Fibroblast of lung (primary cell): ENCODE data around the gene WNT5B. TPM values are rescaled to one million over a fixed set of nuclear protein-coding genes. Genes with fewer than 3 reads are reported as not detected.

Experiments used
- DNase-seq, 2 donors: peaks; one replicate each; pipeline versions ENCODE4 v3.0.0 to v3.0.0-alpha.2; 2010; ENCODE audit warnings: low read depth in 2 of 2
- H2AFZ ChIP-seq: 2 replicates; pipeline ENCODE4 v1.5.1; 2012; ENCODE audit warnings: low read length, control low read depth, inconsistent platforms
- H3K27ac ChIP-seq: 2 replicates; pipeline ENCODE4 v1.5.1; 2011; ENCODE audit warnings: low read length, control low read depth; ENCODE audit not compliant: insufficient read depth
- H3K27me3 ChIP-seq: 2 replicates; pipeline ENCODE4 v1.5.1; 2011; ENCODE audit warnings: mild to moderate bottlenecking, low read length; ENCODE audit not compliant: control insufficient read depth, insufficient read depth
- H3K36me3 ChIP-seq: 2 replicates; pipeline ENCODE4 v1.5.1; 2011; ENCODE audit warnings: low read length; ENCODE audit not compliant: control insufficient read depth, insufficient read depth
- H3K4me1 ChIP-seq: 2 replicates; pipeline ENCODE4 v1.5.1; 2011; ENCODE audit warnings: low read length; ENCODE audit not compliant: control insufficient read depth, insufficient read depth; ENCODE audit errors: extremely low read depth
- H3K4me2 ChIP-seq: 2 replicates; pipeline ENCODE4 v1.5.1; 2011; ENCODE audit warnings: low read length, control low read depth; ENCODE audit not compliant: insufficient read depth; ENCODE audit errors: extremely low read depth
- H3K4me3 ChIP-seq, 4 experiments: fragments of 200-600 bp in 1 of 4; sonication (generic) in 1 of 4; replicated peaks in 1 of 4; 2 replicates each; pipeline ENCODE4 v1.5.1; 2011 to 2016; ENCODE audit warnings: low read length in 4 of 4, low read depth in 3 of 4, mild to moderate bottlenecking in 3 of 4, control low read depth in 2 of 4, inconsistent platforms in 1 of 4, mixed read lengths in 1 of 4; ENCODE audit not compliant: insufficient read depth in 1 of 4; ENCODE audit errors: control extremely low read depth in 1 of 4
- H3K79me2 ChIP-seq: 2 replicates; pipeline ENCODE4 v1.5.1; 2012; ENCODE audit warnings: mild to moderate bottlenecking, low read length, inconsistent platforms; ENCODE audit not compliant: control insufficient read depth, insufficient read depth
- H3K9ac ChIP-seq: 2 replicates; pipeline ENCODE4 v1.5.1; 2011; ENCODE audit warnings: mild to moderate bottlenecking, low read length, control low read depth; ENCODE audit not compliant: insufficient read depth
- H3K9me3 ChIP-seq: 2 replicates; pipeline ENCODE4 v1.5.1; 2012; ENCODE audit warnings: low read depth, low read length; ENCODE audit not compliant: control insufficient read depth, insufficient read depth
- H4K20me1 ChIP-seq: 2 replicates; pipeline ENCODE4 v1.5.1; 2011; ENCODE audit warnings: low read length; ENCODE audit not compliant: control insufficient read depth, insufficient read depth; ENCODE audit errors: extremely low read depth
- EZH2 ChIP-seq: IDR thresholded peaks from 2 replicates; pipeline ENCODE4 v1.5.1; 2012; ENCODE audit warnings: low read length, control low read depth, mild to moderate bottlenecking; ENCODE audit errors: missing control alignments
- polyA plus RNA-seq, 2 donors: library from polyadenylated mRNA; depleted of rRNA in 1 of 2; stranded (reverse) in 1 of 2; unstranded in 1 of 2; fragments of >200 nt; gene quantifications; 2 replicates each; pipeline ENCODE4 v1.2.1, GENCODE V29; 2011 to 2012; ENCODE audit warnings: missing spikeins in 1 of 2
- total RNA-seq: library from RNA; depleted of rRNA; stranded (reverse); fragments of >200 nt; gene quantifications from 2 replicates; pipeline ENCODE4 v1.2.1, GENCODE V29; 2014
- TF ChIP-seq, protein P1 (sequence below), 2 donors: IDR thresholded peaks in 1 of 2; conservative IDR thresholded peaks in 1 of 2; 1 replicate in 1 of 2; 2 replicates in 1 of 2; pipeline ENCODE4 v1.5.1; 2011 to 2012; ENCODE audit warnings: low read length in 2 of 2, control low read depth in 1 of 2, inconsistent platforms in 1 of 2, low read depth in 1 of 2, mild to moderate bottlenecking in 1 of 2

Gene WNT5B
- total and polyA plus RNA-seq, 2 donors (not counting 1 experiment from before 2014, with no cell fraction given) = 46.9 to 105 TPM

- Histone ChIP-seq H2AFZ (no peak overlapping the region), H3K79me2 (peaks cover 76% of the 10 kb centered on the region)
Measured at GRCh38 chr12:1592444-1593173, 36.4 kb upstream of the WNT5B start.

DNA sequence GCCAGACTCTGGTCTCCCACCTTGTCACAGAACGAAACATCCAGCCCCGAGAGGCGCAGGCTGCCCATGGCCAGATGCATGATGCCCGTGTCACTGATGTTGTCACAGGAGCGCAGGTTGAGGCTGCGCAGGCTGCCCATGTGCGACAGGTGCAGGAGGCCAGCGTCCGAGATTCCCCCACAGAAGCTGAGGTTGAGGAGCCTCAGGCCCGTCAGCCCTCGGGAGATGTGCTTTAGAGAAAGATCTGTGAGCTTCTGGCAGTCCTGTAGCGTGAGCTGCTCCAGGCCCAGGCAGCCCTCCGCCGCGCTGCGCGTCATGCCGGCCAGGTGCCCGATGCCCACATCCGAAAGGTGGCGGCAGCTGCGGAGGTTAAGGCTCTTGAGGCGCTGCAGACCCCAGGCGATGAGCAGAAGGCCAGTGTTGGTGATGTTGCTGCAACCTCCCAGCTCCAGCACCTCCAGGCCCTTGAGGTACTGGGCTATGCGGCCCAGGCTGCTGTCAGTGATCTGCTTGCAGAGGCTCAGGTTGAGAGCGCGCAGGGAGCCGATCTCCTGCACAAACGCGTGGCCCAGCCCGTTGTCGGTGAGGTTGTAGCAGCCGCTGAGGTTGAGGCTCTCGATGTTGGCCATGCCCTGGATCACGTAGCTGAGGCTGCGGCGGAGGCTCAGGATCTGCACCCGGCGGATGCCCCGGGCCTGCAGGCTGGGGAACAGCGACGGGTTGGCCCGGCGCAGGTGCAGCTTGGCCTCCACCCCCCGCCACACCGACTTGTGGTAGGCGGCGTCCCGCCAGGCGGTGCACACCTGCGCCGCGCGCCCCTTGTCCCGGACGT is 35.6 kb upstream of the WNT5B start:
- DNase-seq = peak in 1 of 2 donors; percentile 36
- H3K27me3 ChIP-seq = no peaks in the 10 kb centered on the region
- peak overlapping the region; percentile 98 for H3K4me2 ChIP-seq
- no peak overlapping the region for H2AFZ ChIP-seq
- peak overlapping the region; percentile 18 for H3K9ac ChIP-seq
- H3K27ac ChIP-seq = peak overlapping the region; percentile 68
- peak overlapping the region; percentile 40 to 76 (median 72) for H3K4me3 ChIP-seq
- H4K20me1 ChIP-seq = peaks cover 2% of the 10 kb centered on the region
- peaks cover 2% of the 10 kb centered on the region for H3K36me3 ChIP-seq
- H3K79me2 ChIP-seq = peaks cover 76% of the 10 kb centered on the region
- no peaks in the 10 kb centered on the region for H3K9me3 ChIP-seq
- peaks cover 20% of the 10 kb centered on the region for H3K4me1 ChIP-seq
- TF ChIP-seq, protein P1, sequence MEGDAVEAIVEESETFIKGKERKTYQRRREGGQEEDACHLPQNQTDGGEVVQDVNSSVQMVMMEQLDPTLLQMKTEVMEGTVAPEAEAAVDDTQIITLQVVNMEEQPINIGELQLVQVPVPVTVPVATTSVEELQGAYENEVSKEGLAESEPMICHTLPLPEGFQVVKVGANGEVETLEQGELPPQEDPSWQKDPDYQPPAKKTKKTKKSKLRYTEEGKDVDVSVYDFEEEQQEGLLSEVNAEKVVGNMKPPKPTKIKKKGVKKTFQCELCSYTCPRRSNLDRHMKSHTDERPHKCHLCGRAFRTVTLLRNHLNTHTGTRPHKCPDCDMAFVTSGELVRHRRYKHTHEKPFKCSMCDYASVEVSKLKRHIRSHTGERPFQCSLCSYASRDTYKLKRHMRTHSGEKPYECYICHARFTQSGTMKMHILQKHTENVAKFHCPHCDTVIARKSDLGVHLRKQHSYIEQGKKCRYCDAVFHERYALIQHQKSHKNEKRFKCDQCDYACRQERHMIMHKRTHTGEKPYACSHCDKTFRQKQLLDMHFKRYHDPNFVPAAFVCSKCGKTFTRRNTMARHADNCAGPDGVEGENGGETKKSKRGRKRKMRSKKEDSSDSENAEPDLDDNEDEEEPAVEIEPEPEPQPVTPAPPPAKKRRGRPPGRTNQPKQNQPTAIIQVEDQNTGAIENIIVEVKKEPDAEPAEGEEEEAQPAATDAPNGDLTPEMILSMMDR (conservative IDR thresholded peaks at IDR 0.05 in 1 of 2, IDR thresholded peaks at IDR 0.05 in 1 of 2; ENCODE audit: low read depth in 1 of 2, low read length in 2 of 2) = no peak
- TF ChIP-seq EZH2 = no peak

More at GRCh38 chr12:1592444-1593173, 36.4 kb upstream of the WNT5B start:
- Histone ChIP-seq H3K36me3 (peaks cover 2% of the 10 kb centered on the region), H3K4me1 (peaks cover 21% of the 10 kb centered on the region), H3K9me3 (no peaks in the 10 kb centered on the region), H4K20me1 (peaks cover 2% of the 10 kb centered on the region), H3K4me2 (peak overlapping the region; percentile 98), H3K27ac (peak overlapping the region; percentile 68), H3K4me3 (peak overlapping the region; percentile 40 to 76 (median 72)), H3K9ac (peak overlapping the region; percentile 18), H3K27me3 (no peaks in the 10 kb centered on the region)
- no peak for TF ChIP-seq EZH2
- TF ChIP-seq, protein P1 (conservative IDR thresholded peaks at IDR 0.05 in 1 of 2, IDR thresholded peaks at IDR 0.05 in 1 of 2; ENCODE audit: low read depth in 1 of 2, low read length in 2 of 2) = peak; percentile 20 to 34
- peak; percentile 55 to 69 for DNase-seq

- H3K4me2 ChIP-seq = peak overlapping the region; percentile 98
- peak overlapping the region; percentile 18 for H3K9ac ChIP-seq
- no peaks in the 10 kb centered on the region for H3K27me3 ChIP-seq
- no peak overlapping the region for H3K27ac ChIP-seq
- DNase-seq = no peak
- H3K4me3 ChIP-seq = peak overlapping the region; percentile 40 to 76 (median 72)
- TF ChIP-seq, protein P1 (conservative IDR thresholded peaks at IDR 0.05 in 1 of 2, IDR thresholded peaks at IDR 0.05 in 1 of 2; ENCODE audit: low read depth in 1 of 2, low read length in 2 of 2) = no peak
- no peak for TF ChIP-seq EZH2
- peaks cover 76% of the 10 kb centered on the region for H3K79me2 ChIP-seq
- no peaks in the 10 kb centered on the region for H3K9me3 ChIP-seq
- no peak overlapping the region for H2AFZ ChIP-seq
- peaks cover 2% of the 10 kb centered on the region for H4K20me1 ChIP-seq
- peaks cover 2% of the 10 kb centered on the region for H3K36me3 ChIP-seq
- peaks cover 17% of the 10 kb centered on the region for H3K4me1 ChIP-seq
Measured at GRCh38 chr12:1594006-1594260, 35.1 kb upstream of the WNT5B start.
